Uterus (tissue), 4 donors: Measurements from ENCODE around the gene LRRC56. TPM values are rescaled to one million over a fixed set of nuclear protein-coding genes. Genes with fewer than 3 reads are reported as not detected.

Experiments
- DNase-seq, 2 donors: peaks; one replicate each; pipeline ENCODE4 v3.0.0-alpha.2; 2019 to 2020
- H3K27ac ChIP-seq, 2 donors: fragments of 200-600 bp; sonication (generic); 1 replicate in 1 of 2; 2 replicates in 1 of 2; pipeline ENCODE4 v1.5.1; 2016 to 2018
- H3K27me3 ChIP-seq, 2 donors: fragments of 200-600 bp; sonication (generic); one replicate each; pipeline ENCODE4 v1.5.1; 2018 to 2019; ENCODE audit warnings: control low read depth in 1 of 2
- H3K36me3 ChIP-seq, 2 donors: fragments of 200-600 bp; sonication (generic); one replicate each; pipeline ENCODE4 v1.5.1; 2019; ENCODE audit warnings: control low read depth in 1 of 2
- H3K4me1 ChIP-seq, 2 donors: fragments of 200-600 bp; sonication (generic); one replicate each; pipeline ENCODE4 v1.5.1; 2018 to 2019; ENCODE audit warnings: control low read depth in 1 of 2
- H3K4me3 ChIP-seq, 2 donors: fragments of 200-600 bp; sonication (generic); 1 replicate in 1 of 2; 2 replicates in 1 of 2; pipeline ENCODE4 v1.5.1; 2018 to 2019; ENCODE audit warnings: mild to moderate bottlenecking in 1 of 2
- H3K9me3 ChIP-seq, 2 donors: fragments of 200-600 bp; sonication (generic); one replicate each; pipeline ENCODE4 v1.5.1; 2019; ENCODE audit warnings: control low read depth in 1 of 2
- POLR2A ChIP-seq, 2 donors: fragments of 450-650 bp; IDR thresholded peaks; one replicate each; pipeline ENCODE4 v1.6.1; 2016; ENCODE audit warnings: antibody characterized with exemption in 2 of 2, mild to moderate bottlenecking in 1 of 2, moderate library complexity in 1 of 2
- intact Hi-C: fragments of 100-400 bp; cut with DNase I; formaldehyde crosslinking; loops from one replicate; pipeline ENCODE4 v1.15.1; 2023; ENCODE audit warnings: low total_unique reads
- total RNA-seq, 4 donors: library from RNA; depleted of rRNA in 3 of 4; stranded (reverse); fragments of >200 nt in 3 of 4; gene quantifications; one replicate each; pipeline versions ENCODE4 v1.1.0 to v1.2.4, GENCODE V29; 2014 to 2023
- TF ChIP-seq, protein P1 (sequence below), 4 experiments: fragments of 200-600 bp in 2 of 4; fragments of 450-650 bp in 2 of 4; sonication (generic) in 2 of 4; IDR thresholded peaks; one replicate each; pipeline ENCODE4 v1.5.1; 2016 to 2019; ENCODE audit warnings: antibody characterized with exemption in 4 of 4, mild to moderate bottlenecking in 2 of 4, moderate library complexity in 1 of 4
- donor health status: DM: yes; HTN: yes; CAD: no.

Gene LRRC56
- total RNA-seq, 4 donors from 2014 or later = 1.7 to 1.9 TPM; not detected in 2

GRCh38 chr11:531919-532526 lies 5.3 kb upstream of the LRRC56 start:
- intact Hi-C loops = no loop called here
- no peak for TF ChIP-seq POLR2A (IDR thresholded peaks at IDR 0.05)
- TF ChIP-seq, protein P1, sequence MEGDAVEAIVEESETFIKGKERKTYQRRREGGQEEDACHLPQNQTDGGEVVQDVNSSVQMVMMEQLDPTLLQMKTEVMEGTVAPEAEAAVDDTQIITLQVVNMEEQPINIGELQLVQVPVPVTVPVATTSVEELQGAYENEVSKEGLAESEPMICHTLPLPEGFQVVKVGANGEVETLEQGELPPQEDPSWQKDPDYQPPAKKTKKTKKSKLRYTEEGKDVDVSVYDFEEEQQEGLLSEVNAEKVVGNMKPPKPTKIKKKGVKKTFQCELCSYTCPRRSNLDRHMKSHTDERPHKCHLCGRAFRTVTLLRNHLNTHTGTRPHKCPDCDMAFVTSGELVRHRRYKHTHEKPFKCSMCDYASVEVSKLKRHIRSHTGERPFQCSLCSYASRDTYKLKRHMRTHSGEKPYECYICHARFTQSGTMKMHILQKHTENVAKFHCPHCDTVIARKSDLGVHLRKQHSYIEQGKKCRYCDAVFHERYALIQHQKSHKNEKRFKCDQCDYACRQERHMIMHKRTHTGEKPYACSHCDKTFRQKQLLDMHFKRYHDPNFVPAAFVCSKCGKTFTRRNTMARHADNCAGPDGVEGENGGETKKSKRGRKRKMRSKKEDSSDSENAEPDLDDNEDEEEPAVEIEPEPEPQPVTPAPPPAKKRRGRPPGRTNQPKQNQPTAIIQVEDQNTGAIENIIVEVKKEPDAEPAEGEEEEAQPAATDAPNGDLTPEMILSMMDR (IDR thresholded peaks at IDR 0.05) = no peak
- Histone ChIP-seq H3K4me1 (peaks cover 0 to 9% of the 10 kb centered on the region in 2 donors), H3K27ac (no peak overlapping the region), H3K4me3 (no peak overlapping the region), H3K27me3 (peaks cover 0 to under 1% of the 10 kb centered on the region in 2 donors), H3K36me3 (no peaks in the 10 kb centered on the region), H3K9me3 (no peaks in the 10 kb centered on the region)
- DNase-seq = no peak

DNA sequence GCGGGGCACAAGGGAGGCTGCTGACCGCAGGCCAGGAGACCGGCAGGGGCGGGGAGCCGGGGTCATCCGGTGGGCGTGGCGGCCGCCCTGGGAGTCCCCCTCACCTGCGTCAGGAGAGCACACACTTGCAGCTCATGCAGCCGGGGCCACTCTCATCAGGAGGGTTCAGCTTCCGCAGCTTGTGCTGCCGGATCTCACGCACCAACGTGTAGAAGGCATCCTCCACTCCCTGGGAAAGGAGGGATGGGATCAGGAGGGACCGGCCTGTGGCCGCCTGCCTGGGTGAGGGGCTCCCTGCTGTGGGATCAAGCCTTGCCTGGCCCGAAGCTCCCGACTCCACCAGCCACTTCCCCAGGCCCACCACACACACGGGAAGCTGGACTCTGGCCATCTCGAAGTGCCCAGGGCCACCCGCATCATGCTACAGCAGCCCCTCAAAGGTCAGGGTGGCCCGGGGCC lies 4.8 kb upstream of the LRRC56 start:
- TF ChIP-seq, protein P1 (IDR thresholded peaks at IDR 0.05) = no peak
- no peak for TF ChIP-seq POLR2A (IDR thresholded peaks at IDR 0.05)
- Histone ChIP-seq H3K27ac (no peak overlapping the region), H3K4me1 (peaks cover 0 to 9% of the 10 kb centered on the region in 2 donors), H3K36me3 (no peaks in the 10 kb centered on the region), H3K27me3 (peaks cover 0 to 6% of the 10 kb centered on the region in 2 donors), H3K4me3 (no peak overlapping the region), H3K9me3 (no peaks in the 10 kb centered on the region)
- DNase-seq = peak in 1 of 2 donors; percentile 18
- intact Hi-C loops = no loop called here

DNA sequence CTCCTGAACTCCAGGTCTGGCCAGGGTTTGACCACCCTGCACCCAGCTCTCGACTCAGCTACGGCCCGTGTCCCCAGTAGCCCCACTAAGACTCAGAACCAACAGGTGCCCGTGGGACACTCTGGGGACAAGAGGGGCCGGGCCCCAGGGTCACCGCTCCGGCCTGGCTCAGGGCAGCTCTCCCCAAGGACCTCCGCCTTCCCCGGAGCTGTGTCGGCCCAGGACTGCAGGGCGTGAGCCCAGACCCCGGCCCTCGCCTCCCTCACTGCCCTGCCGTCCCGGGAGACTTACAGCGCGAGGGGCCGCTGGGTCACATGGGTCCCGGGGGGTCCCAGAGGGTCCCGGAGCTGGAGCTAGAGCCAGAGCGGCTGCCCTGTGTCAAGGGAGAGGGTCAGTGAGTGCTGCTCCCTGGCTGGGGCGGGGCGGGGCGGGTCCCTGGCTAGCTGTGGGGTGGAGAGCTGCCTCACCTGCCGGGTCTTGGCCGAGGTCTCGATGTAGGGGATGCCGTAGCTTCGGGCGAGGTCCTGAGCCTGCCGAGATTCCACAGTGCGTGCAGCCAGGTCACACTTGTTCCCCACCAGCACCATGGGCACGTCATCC lies 4.2 kb upstream of the LRRC56 start:
- intact Hi-C loops = no loop called here
- Histone ChIP-seq H3K36me3 (no peaks in the 10 kb centered on the region), H3K4me3 (no peak overlapping the region), H3K4me1 (peaks cover 0 to 9% of the 10 kb centered on the region in 2 donors), H3K9me3 (no peaks in the 10 kb centered on the region), H3K27ac (no peak overlapping the region), H3K27me3 (peaks cover 0 to 9% of the 10 kb centered on the region in 2 donors)
- TF ChIP-seq, protein P1 (IDR thresholded peaks at IDR 0.05) = no peak
- no peak for TF ChIP-seq POLR2A (IDR thresholded peaks at IDR 0.05)
- DNase-seq = peak in 1 of 2 donors; percentile 15

- peak in 1 of 2 donors; percentile 23 for DNase-seq
- Histone ChIP-seq H3K4me1 (peaks cover 0 to 9% of the 10 kb centered on the region in 2 donors), H3K36me3 (no peaks in the 10 kb centered on the region), H3K9me3 (no peaks in the 10 kb centered on the region), H3K27me3 (peaks cover 0 to 9% of the 10 kb centered on the region in 2 donors), H3K27ac (no peak overlapping the region), H3K4me3 (peak overlapping the region in 1 of 2 donors; percentile 62)
- intact Hi-C loops = no loop called here
- TF ChIP-seq, protein P1 (IDR thresholded peaks at IDR 0.05) = no peak
- no peak for TF ChIP-seq POLR2A (IDR thresholded peaks at IDR 0.05)
Measured at GRCh38 chr11:533586-534395, 3.5 kb upstream of the LRRC56 start.
